MV-4-11 (cell line): ENCODE results near the gene KRT15.

ENCODE experiments used
- DNase-seq: peaks from one replicate; lab custom pipeline; 2025; lab: John Stamatoyannopoulos, UW

Gene KRT15

GRCh38 chr17:41518789-41519449 lies at the start of gene KRT15:
Gene KRT15, minus strand, starts transcription at chr17:41518890. Its CDS starts 63 bp downstream, at chr17:41518827.
- DNase-seq = no peak

- peak; percentile 8 for DNase-seq
Measured at GRCh38 chr17:41567317-41567716, 48.6 kb upstream of the KRT15 start.

GRCh38 chr17:41565338-41565737 lies 46.6 kb upstream of the KRT15 start:
- DNase-seq = no peak

GRCh38 chr17:41563607-41564170 lies 45.0 kb upstream of the KRT15 start:
- no peak for DNase-seq

GRCh38 chr17:41561554-41561953 lies 42.9 kb upstream of the KRT15 start:
- DNase-seq = no peak

- no peak for DNase-seq
Measured at GRCh38 chr17:41559548-41559947, 40.9 kb upstream of the KRT15 start.

- no peak for DNase-seq
Measured at GRCh38 chr17:41556931-41557330, 38.2 kb upstream of the KRT15 start.

GRCh38 chr17:41556306-41556705 lies 37.6 kb upstream of the KRT15 start:
- no peak for DNase-seq

GRCh38 chr17:41555105-41555887 lies 36.6 kb upstream of the KRT15 start:
- DNase-seq = no peak

GRCh38 chr17:41553987-41554680 lies 35.4 kb upstream of the KRT15 start:
- no peak for DNase-seq

- DNase-seq = no peak
Measured at GRCh38 chr17:41553176-41553575, 34.5 kb upstream of the KRT15 start.

- no peak for DNase-seq
Measured at GRCh38 chr17:41552455-41552854, 33.8 kb upstream of the KRT15 start.

GRCh38 chr17:41551365-41551764 lies 32.7 kb upstream of the KRT15 start:
- DNase-seq = no peak

GRCh38 chr17:41549596-41550039 lies 30.9 kb upstream of the KRT15 start:
- no peak for DNase-seq

GRCh38 chr17:41548844-41549595 lies 30.3 kb upstream of the KRT15 start:
- peak; percentile 69 for DNase-seq

- DNase-seq = peak; percentile 86
Measured at GRCh38 chr17:41547921-41548843, 29.5 kb upstream of the KRT15 start.

- DNase-seq = no peak
Measured at GRCh38 chr17:41547378-41547841, 28.7 kb upstream of the KRT15 start.

- no peak for DNase-seq
Measured at GRCh38 chr17:41546819-41547218, 28.1 kb upstream of the KRT15 start.

GRCh38 chr17:41545829-41546410 lies 27.2 kb upstream of the KRT15 start:
- no peak for DNase-seq

GRCh38 chr17:41544935-41545334 lies 26.2 kb upstream of the KRT15 start:
- DNase-seq = no peak
